NCI-H2227 (cell line): ENCODE data around the gene PTCRA.
"Not testable (repeated sequence)": the region's sequence is repeated elsewhere in the genome, so short reads cannot be mapped to it uniquely, and the experiment has no call there.

Experiments
- DNase-seq: peaks from one replicate; lab custom pipeline; 2025; ENCODE audit not compliant: unreplicated experiment; lab: John Stamatoyannopoulos, UW

The PTCRA gene

DNA sequence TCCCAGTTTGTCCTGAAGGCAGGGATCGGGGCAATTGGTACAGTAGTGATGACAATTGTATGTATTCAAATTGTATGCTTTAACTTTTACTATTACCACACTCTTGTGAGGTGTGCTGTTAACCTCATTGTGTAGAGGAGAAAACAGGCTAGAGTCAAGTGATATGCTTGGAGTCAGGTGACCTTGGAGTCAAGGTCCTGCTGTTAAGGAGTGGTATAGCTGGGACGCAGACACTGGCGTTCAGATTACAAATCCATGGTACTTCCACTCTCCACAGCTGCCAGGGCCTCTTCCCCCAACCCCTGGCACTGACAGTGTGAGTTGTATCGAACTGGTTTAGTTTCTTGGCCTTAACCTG lies 23.9 kb downstream of the PTCRA start:
- DNase-seq = no peak

DNA sequence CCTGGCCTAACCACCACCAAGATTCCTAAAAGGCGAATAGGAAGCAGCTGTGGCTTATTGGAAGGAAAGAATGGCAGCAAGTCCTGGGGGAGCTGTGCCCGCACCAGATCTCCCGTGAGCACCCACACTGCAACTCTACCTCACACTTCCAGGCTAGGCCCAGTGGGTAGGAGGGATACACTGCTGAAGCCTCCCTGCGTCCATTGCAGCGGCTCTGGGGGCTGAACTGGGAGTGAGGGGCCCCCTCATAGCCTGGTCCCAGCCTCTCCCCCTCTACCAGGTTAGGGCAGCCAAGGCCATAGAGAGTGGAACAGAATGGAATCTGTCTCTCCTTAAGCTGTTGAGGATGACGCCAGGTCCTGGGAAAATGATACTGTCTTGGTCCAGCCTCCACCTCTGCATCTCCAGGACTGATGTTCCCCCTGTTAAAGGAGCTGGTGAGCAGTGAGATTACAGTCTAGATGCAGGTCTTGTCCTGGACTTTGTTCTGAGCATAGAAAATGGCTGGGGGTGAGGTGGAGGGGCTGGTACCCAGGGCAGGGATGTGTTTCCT lies 24.7 kb downstream of the PTCRA start:
- DNase-seq = no peak

DNA sequence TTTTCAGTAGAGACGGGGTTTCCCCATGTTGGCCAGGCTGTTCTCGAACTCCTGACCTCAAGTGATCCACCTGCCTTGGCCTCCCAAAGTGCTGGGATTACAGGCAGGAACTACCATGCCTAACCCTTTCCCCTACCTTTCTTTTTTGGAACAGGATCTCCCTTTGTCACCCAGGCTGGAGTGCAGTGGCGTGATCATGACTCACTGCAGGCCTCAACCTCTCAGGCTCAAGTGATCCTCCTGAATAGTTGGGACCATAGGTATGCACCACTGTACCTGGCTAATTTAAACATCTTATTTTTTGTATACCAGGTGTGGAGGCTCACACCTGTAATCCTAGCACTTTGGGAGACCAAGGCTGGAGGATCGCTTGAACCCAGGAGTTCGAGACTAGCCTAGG lies 25.5 kb downstream of the PTCRA start:
- not testable (repeated sequence) for DNase-seq

DNA sequence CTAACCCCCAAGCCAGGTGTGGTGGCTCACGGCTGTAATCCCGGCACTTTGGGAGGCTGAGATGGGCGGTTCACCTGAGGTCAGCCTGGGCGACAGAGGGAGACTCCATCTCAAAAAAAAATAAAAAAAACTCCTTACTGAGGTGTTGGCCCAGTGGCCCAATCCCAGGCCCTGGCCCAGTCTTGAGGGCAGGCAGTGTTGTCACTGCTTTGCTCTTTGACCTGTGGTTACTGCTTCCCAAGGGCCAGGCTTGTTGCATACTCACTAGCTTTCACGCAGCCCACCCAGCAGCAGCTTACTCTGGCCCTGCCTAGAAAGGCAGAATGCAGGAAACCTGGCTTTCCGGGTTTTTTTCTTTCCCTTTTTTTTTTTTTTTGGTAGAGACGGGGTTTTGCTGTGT lies 26.6 kb downstream of the PTCRA start:
- no peak for DNase-seq

DNA sequence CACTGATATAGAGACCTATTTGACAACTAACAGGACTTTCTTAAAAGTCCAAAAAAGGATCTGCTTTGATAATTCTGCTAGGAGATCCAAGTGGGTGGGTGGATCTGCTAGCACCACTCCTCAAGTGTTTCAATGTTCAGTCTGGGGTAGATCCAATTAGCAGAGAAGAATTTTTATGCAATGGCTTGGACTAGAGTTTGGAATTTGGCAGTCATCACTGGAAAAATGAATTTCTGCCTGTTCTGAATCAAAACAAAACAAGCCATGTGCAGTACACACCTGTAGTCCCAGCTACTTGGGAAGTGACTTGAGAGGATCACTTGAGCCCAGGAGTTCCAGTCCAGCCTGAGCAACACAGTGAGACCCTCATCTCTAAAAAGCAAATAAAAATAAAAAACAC lies 32.1 kb downstream of the PTCRA start:
- DNase-seq = no peak

DNA sequence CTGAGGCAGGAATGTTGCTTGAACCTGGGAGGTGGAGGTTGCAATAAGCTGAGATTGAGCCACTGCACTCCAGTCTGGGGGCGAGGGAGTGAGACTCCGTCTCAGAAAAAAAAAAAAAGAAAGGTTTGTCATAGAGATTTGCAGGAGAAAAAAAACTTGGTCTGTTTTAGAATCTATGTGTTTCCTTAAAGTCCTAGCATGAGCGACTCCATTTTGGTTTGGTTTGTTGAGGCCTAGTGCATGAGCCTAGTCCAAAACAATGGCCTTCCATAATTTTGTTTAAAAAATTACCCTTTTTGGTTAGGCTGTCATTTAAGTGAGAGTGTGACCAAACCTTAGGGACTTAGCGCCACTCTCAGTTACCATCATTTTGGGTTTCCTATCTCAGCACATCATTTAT lies 36.5 kb downstream of the PTCRA start:
- DNase-seq = no peak

DNA sequence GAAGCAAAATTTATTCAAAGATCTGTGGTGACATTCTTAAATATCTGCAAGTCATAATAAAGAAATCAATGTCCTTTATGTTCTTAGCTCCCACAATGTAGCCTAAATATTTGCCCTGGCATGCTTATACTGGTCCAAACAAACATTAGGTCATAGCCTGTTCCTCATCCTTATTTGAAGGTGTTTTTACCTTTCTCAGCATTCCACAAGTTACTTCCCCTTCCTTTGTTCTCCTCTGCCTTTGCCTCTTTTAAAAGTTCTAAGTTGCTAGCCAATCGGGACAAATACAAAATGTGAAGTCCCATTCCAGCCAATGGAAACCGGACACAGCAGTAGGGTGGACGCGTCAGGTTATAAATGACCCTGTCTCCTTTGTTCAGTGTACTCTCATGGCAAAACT lies 38.6 kb downstream of the PTCRA start:
- DNase-seq = not testable (repeated sequence)

DNA sequence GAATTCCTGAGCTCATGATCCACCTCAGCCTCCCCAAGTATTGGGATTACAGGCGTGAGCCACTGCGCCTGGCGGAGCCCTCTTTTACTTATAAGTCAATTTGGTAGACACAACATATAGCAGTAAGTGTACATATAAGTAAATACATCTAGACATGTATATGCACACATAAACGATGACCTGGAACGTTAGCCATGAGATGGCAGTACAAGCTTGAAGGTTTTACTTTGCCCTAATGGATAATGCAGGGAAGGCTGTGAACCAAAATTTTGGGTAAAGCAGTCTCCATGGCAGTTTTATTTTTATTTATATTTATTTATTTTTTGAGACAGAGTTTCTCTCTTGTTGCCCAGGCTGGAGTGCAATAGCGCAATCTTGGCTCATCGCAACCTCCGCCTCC lies 42.3 kb downstream of the PTCRA start:
- DNase-seq = no peak

DNA sequence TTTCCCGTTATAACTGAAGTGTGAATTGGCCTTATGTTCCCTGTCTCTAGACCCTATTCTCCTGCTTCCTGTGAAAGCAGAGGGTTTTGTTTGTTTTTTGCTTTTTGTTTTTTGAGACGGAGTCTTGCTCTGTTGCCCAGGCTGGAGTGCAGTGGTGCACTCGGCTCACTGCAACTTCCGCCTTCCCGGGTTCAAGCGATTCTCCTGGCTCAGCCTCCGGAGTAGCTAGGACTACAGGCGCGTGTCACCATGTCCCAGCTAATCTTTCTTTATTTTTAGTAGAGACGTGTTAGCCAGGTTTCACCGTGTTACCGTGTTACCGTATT lies 44.0 kb downstream of the PTCRA start:
- DNase-seq = no peak

DNA sequence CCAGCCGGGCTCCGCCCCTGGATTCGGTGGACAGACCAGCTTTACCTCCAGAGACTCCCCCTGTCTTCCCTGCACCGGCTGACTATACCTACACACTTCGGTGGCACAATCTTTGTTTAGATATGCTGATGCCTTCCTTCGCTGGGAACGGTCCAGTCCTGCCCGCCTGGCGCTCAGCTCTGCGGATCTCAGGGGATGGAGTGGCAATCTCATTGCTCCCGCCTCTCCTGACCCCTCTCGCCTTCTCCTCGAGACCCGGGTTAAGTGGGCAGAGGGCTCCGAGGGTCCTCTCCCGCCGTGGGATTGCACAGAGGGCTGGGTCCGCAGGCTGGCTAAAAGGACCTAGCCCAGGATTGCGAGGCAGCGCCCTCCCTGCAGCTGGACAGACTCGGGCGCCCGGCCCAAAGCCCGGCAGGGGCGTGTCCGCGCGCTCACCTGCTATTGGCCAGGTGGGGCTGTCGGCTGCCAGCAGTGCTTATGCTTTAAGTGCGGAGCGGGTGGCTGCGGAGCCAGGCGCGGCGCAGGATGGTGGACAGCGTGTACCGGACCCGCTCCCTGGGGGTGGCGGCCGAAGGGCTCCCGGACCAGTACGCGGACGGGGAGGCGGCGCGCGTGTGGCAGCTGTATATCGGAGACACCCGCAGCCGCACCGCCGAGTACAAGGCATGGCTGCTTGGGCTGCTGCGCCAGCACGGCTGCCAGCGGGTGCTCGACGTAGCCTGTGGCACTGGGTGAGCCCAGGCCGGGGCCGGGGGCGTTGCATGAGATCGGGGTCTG lies 44.6 kb downstream of the PTCRA start, which contains the start of gene GNMT:
Gene GNMT (plus strand): TSS at position 512 of the 777 bp plus-strand sequence. CDS start 14 bp downstream, at position 526.
- DNase-seq = peak; percentile 63

DNA sequence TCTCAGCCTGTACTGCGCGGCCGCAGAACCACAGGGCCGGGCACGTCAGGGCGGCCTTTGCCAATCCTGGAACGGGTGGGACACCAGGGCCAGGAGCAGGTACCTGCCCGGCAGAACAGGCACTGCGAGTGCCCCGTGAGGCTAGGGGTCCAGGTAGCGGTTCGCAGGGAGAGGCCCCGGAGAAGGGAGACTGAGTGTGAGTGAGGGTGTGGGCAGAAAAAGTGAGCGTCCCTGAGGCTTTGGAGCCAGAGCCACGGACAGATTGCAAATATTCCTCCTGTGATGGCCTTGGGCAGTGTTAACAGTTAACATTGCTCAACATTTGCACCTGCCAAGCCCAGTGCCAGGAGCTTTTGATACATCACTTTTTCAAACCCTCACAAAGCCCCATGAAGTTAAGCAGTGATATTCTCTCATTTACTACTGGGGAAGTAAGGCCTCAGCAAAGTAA lies 45.2 kb downstream of the PTCRA start:
- DNase-seq = no peak

DNA sequence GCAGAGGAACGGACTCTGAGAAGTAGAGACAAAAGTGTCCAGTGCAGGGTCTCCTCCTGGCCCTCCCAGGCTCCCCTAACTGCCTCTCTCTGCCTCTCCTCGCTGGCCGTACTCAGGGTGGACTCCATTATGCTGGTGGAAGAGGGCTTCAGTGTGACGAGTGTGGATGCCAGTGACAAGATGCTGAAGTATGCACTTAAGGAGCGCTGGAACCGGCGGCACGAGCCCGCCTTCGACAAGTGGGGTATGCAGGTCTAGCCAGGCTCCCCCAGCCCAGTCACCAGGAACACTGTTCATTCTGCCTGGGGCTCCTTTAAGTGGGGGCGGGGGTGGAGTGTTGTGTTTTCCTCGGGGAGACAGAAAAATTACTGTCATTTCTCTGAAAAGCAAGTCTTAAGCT lies 46.2 kb downstream of the PTCRA start:
- DNase-seq = no peak

DNA sequence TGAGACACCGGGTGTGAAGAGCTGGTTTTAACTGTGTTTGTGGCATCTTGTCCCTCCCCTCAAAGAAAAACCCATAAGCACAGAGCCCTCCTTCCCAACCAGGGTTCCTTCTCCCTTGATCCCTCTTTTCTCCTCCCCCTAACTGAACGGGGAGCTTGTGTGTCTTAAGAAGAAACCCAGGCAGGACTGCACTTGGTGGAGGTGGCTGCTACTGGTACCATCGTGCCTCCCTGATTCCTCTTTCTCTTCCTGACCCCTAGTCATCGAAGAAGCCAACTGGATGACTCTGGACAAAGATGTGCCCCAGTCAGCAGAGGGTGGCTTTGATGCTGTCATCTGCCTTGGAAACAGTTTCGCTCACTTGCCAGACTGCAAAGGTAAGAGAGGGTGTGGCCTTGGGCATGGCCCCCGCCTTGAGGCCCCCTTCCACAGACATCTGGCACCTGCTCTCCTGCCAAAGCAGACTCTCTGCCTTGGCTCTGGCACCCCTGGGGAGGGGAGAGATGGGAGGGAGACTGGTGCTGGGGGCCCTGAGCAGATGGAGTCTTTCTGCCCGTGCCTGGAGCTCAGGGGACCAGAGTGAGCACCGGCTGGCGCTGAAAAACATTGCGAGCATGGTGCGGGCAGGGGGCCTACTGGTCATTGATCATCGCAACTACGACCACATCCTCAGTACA lies 46.8 kb downstream of the PTCRA start:
- DNase-seq = no peak

DNA sequence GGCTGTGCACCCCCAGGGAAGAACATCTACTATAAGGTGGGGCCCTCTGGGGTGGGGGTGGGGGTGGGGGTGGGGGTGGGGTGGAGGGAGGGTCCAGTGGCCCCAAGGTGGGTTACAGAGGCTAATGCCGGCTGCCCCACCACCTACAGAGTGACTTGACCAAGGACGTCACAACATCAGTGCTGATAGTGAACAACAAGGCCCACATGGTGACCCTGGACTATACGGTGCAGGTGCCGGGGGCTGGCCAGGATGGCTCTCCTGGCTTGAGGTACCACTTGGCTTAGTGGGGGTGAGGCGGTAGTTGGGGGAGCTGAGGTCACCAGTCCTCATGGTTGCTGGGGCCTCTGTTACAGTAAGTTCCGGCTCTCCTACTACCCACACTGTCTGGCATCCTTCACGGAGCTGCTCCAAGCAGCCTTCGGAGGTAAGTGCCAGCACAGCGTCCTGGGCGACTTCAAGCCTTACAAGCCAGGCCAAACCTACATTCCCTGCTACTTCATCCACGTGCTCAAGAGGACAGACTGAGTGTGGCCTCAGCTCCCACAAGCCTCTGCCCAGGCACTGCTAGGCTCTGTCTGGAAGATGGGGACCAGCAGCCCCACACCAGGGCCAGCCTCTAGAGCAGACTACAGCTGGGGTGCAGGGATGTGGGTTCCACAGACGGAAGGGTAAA lies 47.5 kb downstream of the PTCRA start:
- no peak for DNase-seq

DNA sequence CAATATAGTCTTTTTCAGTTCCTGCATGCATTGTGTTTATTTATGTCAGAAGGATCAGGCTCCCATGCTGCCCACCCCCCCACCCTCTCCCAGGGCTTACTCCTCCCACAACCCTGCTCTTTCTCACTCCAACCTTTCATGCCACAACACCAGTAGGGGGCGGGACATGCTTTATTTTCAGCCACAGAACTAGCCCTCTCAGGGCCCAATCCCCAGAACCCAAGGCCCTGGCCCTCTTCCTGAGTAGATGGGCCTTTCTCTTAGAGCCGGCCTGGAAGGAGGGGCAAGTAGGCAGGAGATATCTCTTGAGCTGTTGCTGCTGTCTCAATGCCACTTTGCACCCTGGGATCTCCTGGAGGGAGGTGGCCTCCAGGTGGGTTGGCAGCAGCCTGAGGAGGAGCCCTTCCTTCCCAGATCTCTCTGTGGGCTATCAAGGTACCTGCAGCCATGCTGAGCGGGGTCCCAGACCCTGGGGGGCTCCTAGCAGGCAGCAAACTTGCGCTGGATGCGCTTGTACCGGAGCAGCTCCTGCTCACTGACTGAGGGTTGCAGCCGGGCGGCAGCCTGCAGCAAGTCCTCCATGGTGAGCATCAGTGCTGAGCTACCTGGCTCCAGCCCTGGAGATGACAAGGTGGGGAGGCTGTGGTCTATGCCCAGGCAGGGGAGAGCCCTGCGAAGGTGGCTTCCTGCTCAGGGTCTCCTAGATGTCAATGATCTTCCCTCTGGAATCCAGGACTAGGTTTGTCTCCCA lies 48.2 kb downstream of the PTCRA start:
- peak; percentile 14 for DNase-seq

DNA sequence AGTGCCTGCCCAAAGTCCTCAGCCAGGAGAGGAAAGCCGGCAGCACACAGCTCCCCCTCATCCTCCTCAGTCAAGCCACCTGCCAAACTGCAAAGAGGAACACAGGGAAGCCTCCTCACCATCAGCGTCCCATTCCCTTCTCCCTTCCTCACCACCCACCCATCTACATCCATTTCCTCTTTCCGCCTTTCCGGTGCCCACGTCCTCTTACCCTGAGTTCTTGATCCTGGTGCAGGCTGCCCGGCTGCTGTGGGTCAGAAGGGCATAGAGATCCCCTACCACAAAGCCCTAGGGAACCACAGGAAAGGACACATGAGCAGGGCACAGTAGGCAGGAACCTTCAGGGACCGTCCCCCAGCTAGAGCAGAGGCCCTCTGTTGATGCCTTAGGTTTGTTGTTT lies 50.7 kb downstream of the PTCRA start:
- no peak for DNase-seq

DNA sequence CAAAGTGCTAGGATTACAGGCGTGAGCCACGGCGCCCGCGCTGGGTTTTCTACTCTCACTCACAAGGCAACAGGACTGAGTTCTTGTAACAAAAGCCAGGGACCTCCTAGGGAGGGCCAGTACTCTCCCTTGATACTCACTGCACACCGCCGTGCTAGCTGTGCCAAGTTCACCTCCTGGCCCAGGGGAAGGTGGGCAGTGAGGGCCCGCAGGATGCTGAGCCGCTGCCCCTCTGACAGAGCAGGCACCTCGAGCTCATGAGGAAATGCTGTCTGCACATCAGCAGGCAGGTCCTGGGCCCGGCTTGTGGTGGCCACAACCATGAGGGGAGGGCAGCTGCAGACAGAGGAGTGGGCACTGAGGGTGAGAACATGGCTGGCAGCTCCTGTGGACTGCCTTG lies 51.4 kb downstream of the PTCRA start:
- DNase-seq = no peak

DNA sequence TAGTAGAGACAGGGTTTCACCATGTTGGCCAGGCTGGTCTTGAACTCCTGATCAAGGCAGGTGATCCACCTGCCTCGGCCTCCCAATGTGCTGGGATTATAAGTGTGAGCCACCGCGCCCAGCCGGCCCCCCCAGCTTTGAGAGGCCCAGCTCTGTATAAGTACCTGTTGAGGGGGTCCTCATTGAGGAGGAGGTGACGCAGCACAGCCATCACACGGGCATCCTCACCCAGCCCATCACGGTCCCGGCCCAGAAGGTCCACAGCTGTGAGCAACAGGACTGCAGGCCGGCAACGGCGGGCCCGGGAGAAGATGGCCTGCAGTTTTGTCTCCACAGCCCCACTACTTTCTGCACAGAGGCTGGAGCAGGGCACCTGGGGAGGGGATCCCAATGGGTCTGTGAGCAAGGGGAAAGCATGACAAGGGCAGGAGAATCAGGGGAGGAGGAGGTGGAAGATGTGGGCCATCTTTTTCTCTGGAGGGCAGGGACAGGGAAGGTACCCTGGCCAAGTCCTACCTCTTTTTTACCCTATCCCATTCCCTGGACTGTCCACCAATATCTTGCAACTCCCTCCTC lies 52.4 kb downstream of the PTCRA start:
- no peak for DNase-seq

DNA sequence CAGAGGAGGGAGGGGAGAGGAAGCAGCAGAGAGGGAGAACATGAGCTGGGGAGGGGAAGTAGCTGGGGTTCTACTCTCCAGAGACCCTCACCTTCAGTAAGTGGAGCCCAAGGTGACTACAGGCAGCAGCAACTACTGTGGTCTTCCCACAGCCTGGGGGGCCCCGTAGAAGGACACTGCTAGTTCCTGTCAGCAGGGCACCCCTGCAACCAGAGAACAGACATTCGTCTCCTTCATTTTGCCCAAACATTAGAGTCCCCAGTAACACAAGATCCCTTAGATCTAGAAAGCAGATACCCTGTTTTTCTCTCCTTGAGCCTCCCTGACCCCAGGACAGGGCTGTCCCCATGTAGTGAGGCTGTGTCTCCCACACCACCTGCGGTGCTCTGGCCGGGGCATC lies 52.9 kb downstream of the PTCRA start:
- DNase-seq = no peak

DNA sequence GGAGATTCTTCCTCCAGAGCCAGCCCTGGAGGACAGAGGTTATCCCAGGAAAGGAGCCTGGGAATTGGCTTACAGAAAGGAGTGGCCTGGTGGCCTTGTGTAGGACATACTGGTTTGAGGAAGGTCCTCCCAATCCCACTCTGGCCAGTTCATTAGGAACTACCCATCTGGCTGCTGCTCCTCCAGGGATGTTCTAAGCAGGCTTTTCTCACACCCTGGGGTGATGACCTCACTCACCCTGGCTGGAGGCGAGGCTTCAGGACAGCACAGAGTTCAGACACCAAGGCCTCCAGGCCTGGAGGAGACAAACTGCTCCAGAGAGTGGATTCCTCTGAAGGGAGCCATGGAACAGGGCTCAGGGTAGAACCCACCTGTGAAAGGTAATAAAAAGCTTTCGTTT lies 53.6 kb downstream of the PTCRA start:
- no peak for DNase-seq

DNA sequence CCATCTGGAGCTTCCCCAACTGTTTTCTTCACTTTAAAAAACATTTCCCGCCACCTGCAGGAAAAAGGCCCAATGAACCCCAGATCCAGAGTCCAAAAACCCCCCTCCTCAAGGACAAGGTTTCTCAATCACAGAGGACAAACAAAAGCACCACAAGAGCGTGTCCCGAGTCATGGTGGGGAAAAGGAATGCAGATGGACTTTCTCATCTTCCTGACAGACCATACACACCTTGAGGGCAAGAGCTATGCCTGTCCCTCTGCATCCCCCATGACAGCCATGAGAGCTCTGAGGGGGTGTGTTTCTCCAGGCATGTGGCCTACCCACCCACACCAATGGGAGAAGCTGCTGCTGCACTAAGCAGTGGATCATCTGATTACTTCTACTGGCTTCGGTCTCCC lies 54.1 kb downstream of the PTCRA start:
- DNase-seq = no peak
